Skeletal muscle tissue (tissue), 4 donors: Measurements from ENCODE around the gene MAP2. TPM values are rescaled to one million over a fixed set of nuclear protein-coding genes. Genes with fewer than 3 reads are reported as not detected.
"Not testable (repeated sequence)": the region's sequence is repeated elsewhere in the genome, so short reads cannot be mapped to it uniquely, and the experiment has no call there.

ENCODE experiments used
- H3K27ac ChIP-seq: one replicate; pipeline ENCODE4 v1.7.0; 2013; ENCODE audit warnings: mild to moderate bottlenecking, low read depth, low read length, inconsistent platforms
- H3K27me3 ChIP-seq, 3 donors: one replicate each; pipeline ENCODE4 v1.7.0; 2013; ENCODE audit warnings: low read length in 3 of 3; ENCODE audit not compliant: control insufficient read depth in 3 of 3, insufficient read depth in 3 of 3
- H3K36me3 ChIP-seq, 3 donors: one replicate each; pipeline ENCODE4 v1.7.0; 2013; ENCODE audit warnings: low read length in 3 of 3; ENCODE audit not compliant: control insufficient read depth in 3 of 3, insufficient read depth in 3 of 3
- H3K4me1 ChIP-seq, 3 donors: one replicate each; pipeline ENCODE4 v1.7.0; 2013; ENCODE audit warnings: low read length in 3 of 3, mild to moderate bottlenecking in 3 of 3; ENCODE audit not compliant: control insufficient read depth in 3 of 3, insufficient read depth in 3 of 3
- H3K4me3 ChIP-seq, 3 donors: one replicate each; pipeline ENCODE4 v1.7.0; 2013; ENCODE audit warnings: low read length in 3 of 3
- H3K9ac ChIP-seq, 3 donors: one replicate each; pipeline ENCODE4 v1.7.0; 2013; ENCODE audit warnings: low read length in 3 of 3, mild to moderate bottlenecking in 3 of 3, moderate library complexity in 2 of 3, low read depth in 1 of 3
- H3K9me3 ChIP-seq, 3 donors: one replicate each; pipeline ENCODE4 v1.7.0; 2013; ENCODE audit warnings: low read length in 3 of 3; ENCODE audit not compliant: control insufficient read depth in 3 of 3
- total RNA-seq: library from RNA; depleted of rRNA; stranded (reverse); fragments of >200 nt; gene quantifications from one replicate; pipeline ENCODE4 v1.2.3, GENCODE V29; 2014
- donor health status: Osteomylitis.

The MAP2 gene
- total RNA-seq, 1 donor from 2014 or later: 3.7 TPM

DNA sequence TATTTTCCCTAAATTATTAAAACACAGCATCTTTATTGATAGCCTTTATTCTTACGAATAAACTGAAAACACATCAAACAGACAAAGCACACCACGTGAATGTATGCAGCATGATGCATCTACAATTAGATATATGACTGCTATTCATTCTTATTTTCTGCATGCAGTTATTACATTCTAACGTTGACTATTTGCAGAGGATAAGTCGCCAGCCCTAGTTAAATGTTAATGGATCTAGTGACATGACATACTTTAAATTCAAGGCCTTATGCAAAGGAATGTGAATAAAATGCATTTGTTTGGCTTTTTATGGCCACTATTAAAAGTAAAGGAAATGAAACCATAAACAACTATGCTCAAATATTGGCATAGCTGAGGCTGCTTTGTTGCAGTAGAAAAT lies 172.4 kb downstream of the MAP2 start:
- peaks cover 0 to 1% (median 0%) of the 10 kb centered on the region in 3 donors for H3K9me3 ChIP-seq
- H3K4me3 ChIP-seq: no peak overlapping the region
- H3K36me3 ChIP-seq: no peaks in the 10 kb centered on the region
- H3K4me1 ChIP-seq: no peaks in the 10 kb centered on the region
- no peak overlapping the region for H3K27ac ChIP-seq
- H3K27me3 ChIP-seq: no peaks in the 10 kb centered on the region
- no peak overlapping the region for H3K9ac ChIP-seq

DNA sequence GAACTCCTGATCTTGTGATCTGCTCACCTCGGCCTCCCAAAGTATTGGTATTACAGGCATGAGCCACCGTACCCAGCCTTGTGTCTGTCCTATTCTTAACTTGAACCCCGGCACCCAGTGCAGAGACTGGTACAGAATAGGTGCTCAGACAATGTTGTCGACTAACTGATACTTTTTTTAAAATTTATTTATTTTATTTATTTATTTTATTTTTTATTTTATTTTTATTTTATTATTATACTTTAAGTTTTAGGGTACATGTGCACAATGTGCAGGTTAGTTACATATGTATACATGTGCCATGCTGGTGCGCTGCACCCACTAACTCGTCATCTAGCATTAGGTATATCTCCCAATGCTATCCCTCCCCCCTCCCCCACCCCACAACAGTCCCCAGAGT lies 174.4 kb downstream of the MAP2 start:
- not testable (repeated sequence) for H3K27ac ChIP-seq, H3K36me3 ChIP-seq, H3K27me3 ChIP-seq, H3K4me1 ChIP-seq, H3K4me3 ChIP-seq, H3K9ac ChIP-seq, H3K9me3 ChIP-seq

DNA sequence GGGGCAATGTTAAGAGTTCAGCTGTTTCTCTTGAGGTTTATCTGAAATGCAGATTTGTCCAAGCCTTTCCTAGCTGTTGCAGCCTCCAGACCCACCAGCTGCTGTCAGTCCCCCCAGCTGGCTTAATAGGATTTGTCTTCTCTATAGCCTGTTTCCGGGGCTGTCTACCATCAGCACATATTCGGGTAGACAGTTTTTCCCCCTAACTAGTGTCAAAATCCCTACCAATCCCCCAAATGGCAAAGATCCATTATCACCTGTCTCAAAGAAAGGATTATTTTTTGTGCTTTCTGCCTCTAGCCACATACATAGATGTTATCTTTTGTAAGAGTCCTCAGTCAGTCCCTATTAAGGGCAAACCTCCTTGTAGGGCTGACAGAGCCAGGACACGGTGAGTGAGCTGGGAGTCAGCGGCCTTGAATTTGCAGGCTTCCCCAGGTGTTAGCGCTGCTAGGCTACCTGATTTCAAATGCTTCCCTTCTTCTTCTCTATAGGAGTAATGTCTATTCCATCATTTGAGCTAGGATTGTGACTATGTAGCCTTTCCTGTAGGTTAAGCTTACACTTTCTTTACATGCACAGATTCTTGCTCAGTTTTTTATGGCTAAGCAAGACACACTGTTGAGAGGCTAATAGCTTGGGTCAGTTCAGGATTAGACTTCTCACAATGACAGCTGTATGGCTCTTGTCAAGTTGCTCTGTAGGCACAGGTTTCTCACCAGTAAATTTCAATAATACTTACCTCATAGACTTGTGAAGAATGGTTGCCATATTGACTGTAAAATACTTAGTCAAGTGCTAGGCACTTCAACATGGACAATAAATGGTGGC lies 176.7 kb downstream of the MAP2 start:
- H3K9me3 ChIP-seq: peaks cover 0 to 1% (median 0%) of the 10 kb centered on the region in 3 donors
- no peaks in the 10 kb centered on the region for H3K4me1 ChIP-seq
- H3K4me3 ChIP-seq: no peak overlapping the region
- H3K27ac ChIP-seq: no peak overlapping the region
- H3K36me3 ChIP-seq: no peaks in the 10 kb centered on the region
- no peaks in the 10 kb centered on the region for H3K27me3 ChIP-seq
- H3K9ac ChIP-seq: no peak overlapping the region

DNA sequence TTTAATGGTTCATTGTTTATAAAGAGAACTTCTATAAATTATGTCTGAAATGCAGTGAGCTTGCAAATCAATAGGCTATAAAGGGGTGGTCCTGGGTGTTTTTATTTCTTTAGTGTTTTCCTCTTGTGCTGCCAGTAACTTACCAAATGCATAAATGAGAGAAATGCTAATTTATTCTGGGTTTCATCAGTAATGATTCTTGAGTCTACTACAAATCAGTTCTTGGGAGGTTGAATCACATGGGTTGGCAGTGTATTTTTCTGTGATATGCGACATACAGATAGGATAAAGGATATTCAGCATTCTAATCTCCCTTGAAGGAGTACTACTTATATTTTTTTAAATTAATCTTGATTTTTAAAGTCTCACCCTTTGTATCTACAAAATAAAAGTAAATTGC lies 177.7 kb downstream of the MAP2 start:
- no peaks in the 10 kb centered on the region for H3K9me3 ChIP-seq
- H3K27ac ChIP-seq: no peak overlapping the region
- no peak overlapping the region for H3K4me3 ChIP-seq
- no peak overlapping the region for H3K9ac ChIP-seq
- no peaks in the 10 kb centered on the region for H3K36me3 ChIP-seq
- no peaks in the 10 kb centered on the region for H3K4me1 ChIP-seq
- no peaks in the 10 kb centered on the region for H3K27me3 ChIP-seq

DNA sequence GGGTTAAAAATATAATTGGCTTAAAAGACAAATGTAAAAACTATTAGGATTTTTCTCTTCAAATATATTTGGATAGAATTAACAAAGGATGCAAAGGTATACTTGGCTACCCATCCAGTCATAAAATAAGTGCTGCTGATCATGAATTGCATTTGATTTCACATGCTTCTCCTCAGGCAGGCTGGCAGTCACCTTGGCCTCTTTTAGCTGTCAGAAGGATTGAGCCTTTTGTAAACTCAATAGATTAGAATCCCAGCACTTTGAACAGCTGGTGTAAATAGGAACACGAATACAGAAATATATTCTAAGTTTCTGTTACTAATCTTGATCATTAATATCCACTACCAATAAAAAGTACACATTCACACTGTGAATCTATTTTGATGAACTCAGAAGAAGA lies 178.4 kb downstream of the MAP2 start:
- Histone ChIP-seq H3K36me3 (no peaks in the 10 kb centered on the region), H3K4me1 (no peaks in the 10 kb centered on the region), H3K9ac (no peak overlapping the region), H3K9me3 (no peaks in the 10 kb centered on the region), H3K27me3 (no peaks in the 10 kb centered on the region), H3K4me3 (no peak overlapping the region), H3K27ac (no peak overlapping the region)

DNA sequence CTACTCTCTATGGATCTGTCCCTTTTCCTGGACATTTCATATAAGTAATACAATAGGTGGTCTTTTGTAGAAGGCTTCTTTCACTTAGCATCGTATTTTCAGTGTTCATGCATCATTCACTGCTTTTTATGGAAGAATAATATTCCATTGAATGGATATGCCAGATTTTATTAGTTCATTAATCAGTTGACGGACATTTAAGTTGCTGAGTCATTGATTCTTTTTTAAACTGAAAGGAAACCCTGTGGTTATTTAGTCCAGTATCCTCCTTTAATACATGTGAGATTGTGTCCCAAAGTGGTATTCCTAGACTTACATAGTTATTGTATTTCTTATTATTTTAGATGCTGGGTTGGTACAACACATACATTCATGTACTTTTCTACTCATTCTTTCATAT lies 185.7 kb downstream of the MAP2 start:
- no peak overlapping the region for H3K27ac ChIP-seq
- H3K9ac ChIP-seq: no peak overlapping the region
- H3K4me1 ChIP-seq: no peaks in the 10 kb centered on the region
- no peak overlapping the region for H3K4me3 ChIP-seq
- no peaks in the 10 kb centered on the region for H3K27me3 ChIP-seq
- H3K36me3 ChIP-seq: no peaks in the 10 kb centered on the region
- H3K9me3 ChIP-seq: no peaks in the 10 kb centered on the region

DNA sequence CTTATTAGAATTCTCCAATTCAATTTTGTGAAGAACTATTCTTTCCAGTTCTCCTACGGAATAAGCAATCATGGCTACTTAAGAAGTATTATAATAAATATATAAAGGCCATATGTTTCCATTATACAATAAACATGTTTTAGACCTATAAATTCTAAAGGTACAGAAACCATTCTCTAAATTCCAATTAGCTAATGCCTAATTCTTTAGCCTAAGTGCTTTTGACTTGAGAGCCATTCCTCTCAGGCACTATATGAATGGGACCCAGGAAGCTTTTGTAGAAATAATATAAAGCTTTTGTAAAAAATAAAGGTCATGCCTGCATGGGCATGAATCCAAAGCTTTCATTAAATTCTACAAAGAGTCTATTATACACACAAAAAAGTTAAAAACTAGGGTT lies 186.8 kb downstream of the MAP2 start:
- H3K4me1 ChIP-seq: no peaks in the 10 kb centered on the region
- H3K4me3 ChIP-seq: no peak overlapping the region
- no peaks in the 10 kb centered on the region for H3K9me3 ChIP-seq
- no peak overlapping the region for H3K27ac ChIP-seq
- peaks cover 0 to 3% (median 0%) of the 10 kb centered on the region in 3 donors for H3K27me3 ChIP-seq
- H3K36me3 ChIP-seq: no peaks in the 10 kb centered on the region
- H3K9ac ChIP-seq: no peak overlapping the region

DNA sequence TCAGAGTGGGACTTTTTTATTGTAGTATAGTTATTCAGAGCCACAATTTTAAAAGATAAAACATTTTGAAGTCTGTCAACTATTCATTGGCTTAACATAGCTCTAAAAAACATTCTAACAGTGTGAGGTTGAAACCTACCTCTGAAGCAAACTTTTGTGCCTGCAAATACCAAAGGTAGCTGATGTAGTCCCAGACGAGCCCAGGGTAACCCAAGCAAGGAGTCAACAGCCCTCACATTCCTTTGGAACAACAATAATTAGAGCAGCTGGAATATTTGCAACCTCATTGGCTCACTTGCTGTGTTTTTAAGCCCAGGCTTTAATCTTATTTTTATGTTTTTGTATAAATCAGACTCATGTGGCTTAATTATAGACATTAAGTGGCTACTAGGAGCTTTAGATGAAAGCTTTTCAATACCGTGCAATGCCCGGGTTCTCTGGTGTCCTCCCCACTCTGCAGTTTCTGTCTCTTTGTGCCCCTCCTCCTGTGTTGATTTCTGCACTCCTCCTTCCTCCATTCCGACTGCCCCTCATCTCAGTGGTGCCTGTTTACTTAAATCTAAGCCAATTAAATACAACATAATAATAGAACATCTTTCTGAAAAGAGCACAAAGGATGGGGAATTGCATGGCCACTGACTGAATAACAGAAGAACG lies 189.9 kb downstream of the MAP2 start:
- no peak overlapping the region for H3K9ac ChIP-seq
- H3K9me3 ChIP-seq: no peaks in the 10 kb centered on the region
- no peaks in the 10 kb centered on the region for H3K36me3 ChIP-seq
- peaks cover 0 to 3% (median 0%) of the 10 kb centered on the region in 3 donors for H3K27me3 ChIP-seq
- H3K4me3 ChIP-seq: no peak overlapping the region
- H3K27ac ChIP-seq: no peak overlapping the region
- H3K4me1 ChIP-seq: no peaks in the 10 kb centered on the region

DNA sequence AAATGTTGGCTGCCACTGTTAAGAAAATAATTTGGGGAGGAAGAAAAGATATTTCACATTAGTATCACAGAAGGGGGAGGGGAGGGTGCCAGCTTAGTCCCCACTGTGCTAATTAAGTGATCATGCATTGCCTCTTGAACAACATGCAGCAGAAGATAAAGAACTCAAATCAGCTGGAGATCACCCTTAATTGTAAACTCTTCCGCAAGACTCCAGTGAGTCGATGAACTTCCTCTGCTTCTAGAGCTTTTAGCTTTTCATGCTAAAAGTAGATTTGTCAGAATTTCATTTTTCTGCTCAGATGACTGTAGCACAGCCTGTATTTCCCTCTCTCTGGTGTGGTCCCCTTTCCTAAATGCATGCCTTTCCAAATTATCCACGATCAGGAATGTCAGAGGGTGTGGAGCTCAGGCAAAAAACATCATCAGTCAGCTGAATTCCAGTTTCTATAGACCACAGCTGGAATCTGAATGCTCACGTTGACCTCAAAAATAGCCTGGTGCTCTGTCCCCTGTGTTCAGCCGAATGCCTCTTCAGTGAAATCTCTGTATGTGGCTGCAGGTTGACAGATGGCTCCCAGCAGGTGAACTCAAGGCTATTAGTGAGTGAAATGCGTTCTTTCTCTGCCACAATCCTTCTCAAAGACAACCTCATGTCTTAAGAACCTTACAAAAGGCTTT lies 191.0 kb downstream of the MAP2 start:
- Histone ChIP-seq H3K4me3 (no peak overlapping the region), H3K36me3 (no peaks in the 10 kb centered on the region), H3K27ac (no peak overlapping the region), H3K9ac (no peak overlapping the region), H3K9me3 (no peaks in the 10 kb centered on the region), H3K27me3 (peaks cover 0 to 3% (median 0%) of the 10 kb centered on the region in 3 donors), H3K4me1 (no peaks in the 10 kb centered on the region)

DNA sequence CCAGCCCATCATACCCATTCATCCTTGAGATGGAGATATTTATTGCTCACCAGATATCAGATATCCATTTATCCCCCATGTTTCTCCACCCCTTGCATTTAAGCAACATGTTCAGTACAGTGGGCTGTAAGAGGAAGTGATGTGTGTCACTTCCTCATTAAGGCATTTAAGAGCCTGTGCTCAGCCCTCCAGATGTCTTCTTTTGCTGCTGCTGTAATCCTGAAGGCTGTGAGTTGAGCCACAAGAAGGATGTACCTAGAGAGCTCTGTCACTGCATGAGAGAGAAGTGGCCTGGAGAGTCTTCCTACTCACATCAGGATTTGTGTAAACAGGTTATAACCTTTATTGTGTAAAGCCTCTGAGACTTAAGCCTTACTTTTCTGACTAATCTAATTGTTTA lies 195.9 kb downstream of the MAP2 start:
- Histone ChIP-seq H3K4me3 (no peak overlapping the region), H3K9me3 (no peaks in the 10 kb centered on the region), H3K4me1 (no peaks in the 10 kb centered on the region), H3K36me3 (no peaks in the 10 kb centered on the region), H3K9ac (no peak overlapping the region), H3K27me3 (peaks cover 0 to 2% (median 0%) of the 10 kb centered on the region in 3 donors), H3K27ac (no peak overlapping the region)
